Measurements from ENCODE around the gene ENPP3.

ENPP3 gene

GRCh38 chr6:131769385-131770141 lies 132.5 kb downstream of the ENPP3 start:
- no peak for DNase-seq

GRCh38 chr6:131770776-131771175 lies 133.7 kb downstream of the ENPP3 start:
- DNase-seq, result no peak

GRCh38 chr6:131773284-131773950 lies 136.3 kb downstream of the ENPP3 start:
- no peak for DNase-seq

GRCh38 chr6:131775886-131776285 lies 138.8 kb downstream of the ENPP3 start:
- no peak for DNase-seq

- no peak for DNase-seq
These were observed 139.9 kb downstream of the ENPP3 start for GRCh38 chr6:131776985-131777384.

- DNase-seq, result no peak
These were observed 141.1 kb downstream of the ENPP3 start for GRCh38 chr6:131778169-131778568.

- DNase-seq, result no peak
These were observed 142.2 kb downstream of the ENPP3 start for GRCh38 chr6:131779304-131779703.

GRCh38 chr6:131780600-131780999 lies 143.5 kb downstream of the ENPP3 start:
- DNase-seq, result no peak

- DNase-seq, result no peak
These were observed 144.6 kb downstream of the ENPP3 start for GRCh38 chr6:131781687-131782086.

- no peak for DNase-seq
These were observed 145.7 kb downstream of the ENPP3 start for GRCh38 chr6:131782764-131783163.

- no peak for DNase-seq
These were observed 147.5 kb downstream of the ENPP3 start for GRCh38 chr6:131784561-131784960.

GRCh38 chr6:131787079-131787478 lies 150.0 kb downstream of the ENPP3 start:
- no peak for DNase-seq

GRCh38 chr6:131787766-131788712 lies 150.9 kb downstream of the ENPP3 start:
- no peak for DNase-seq

GRCh38 chr6:131789219-131789618 lies 152.1 kb downstream of the ENPP3 start:
- no peak for DNase-seq

- DNase-seq, result no peak
These were observed 154.4 kb downstream of the ENPP3 start for GRCh38 chr6:131791476-131791875.

- peak; percentile 19 for DNase-seq
These were observed 155.0 kb downstream of the ENPP3 start for GRCh38 chr6:131792091-131792496.

GRCh38 chr6:131795366-131795765 lies 158.3 kb downstream of the ENPP3 start:
- DNase-seq, result no peak
